ENCODE data around the gene STX7. TPM values are rescaled to one million over a fixed set of nuclear protein-coding genes. Genes with fewer than 3 reads are reported as not detected.

Gene STX7
- total RNA-seq, 4 donors from 2014 or later: 30.1 to 48.2 (median 33.3) TPM

DNA sequence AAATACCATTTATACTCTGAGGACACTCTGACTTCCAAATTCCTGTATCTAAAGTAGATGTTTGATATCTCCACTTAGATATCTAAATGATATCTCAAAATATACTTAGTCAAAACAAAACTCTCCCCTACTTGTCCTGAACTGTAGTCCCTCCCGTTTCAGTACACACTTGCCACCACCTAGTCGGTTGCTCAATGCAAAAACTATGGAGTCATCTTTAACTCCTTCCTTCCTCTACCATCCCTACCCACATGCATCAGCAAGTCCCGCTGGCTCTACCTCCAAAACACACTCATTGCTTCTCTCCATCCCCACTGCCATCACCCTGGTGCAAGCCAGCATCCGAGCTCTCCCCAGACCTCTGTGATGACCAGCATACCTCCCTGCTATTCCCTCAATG lies 13.2 kb downstream of the STX7 start:
- intact Hi-C loops (cut with DNase I; ENCODE audit: low total_unique reads): no loop called here
- TF ChIP-seq POLR2A (IDR thresholded peaks at IDR 0.05): no peak
- TF ChIP-seq, protein P1, sequence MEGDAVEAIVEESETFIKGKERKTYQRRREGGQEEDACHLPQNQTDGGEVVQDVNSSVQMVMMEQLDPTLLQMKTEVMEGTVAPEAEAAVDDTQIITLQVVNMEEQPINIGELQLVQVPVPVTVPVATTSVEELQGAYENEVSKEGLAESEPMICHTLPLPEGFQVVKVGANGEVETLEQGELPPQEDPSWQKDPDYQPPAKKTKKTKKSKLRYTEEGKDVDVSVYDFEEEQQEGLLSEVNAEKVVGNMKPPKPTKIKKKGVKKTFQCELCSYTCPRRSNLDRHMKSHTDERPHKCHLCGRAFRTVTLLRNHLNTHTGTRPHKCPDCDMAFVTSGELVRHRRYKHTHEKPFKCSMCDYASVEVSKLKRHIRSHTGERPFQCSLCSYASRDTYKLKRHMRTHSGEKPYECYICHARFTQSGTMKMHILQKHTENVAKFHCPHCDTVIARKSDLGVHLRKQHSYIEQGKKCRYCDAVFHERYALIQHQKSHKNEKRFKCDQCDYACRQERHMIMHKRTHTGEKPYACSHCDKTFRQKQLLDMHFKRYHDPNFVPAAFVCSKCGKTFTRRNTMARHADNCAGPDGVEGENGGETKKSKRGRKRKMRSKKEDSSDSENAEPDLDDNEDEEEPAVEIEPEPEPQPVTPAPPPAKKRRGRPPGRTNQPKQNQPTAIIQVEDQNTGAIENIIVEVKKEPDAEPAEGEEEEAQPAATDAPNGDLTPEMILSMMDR (IDR thresholded peaks at IDR 0.05): no peak
- WGBS, 2 donors: 48 to 54% methylated on average over 4 of the region's 4 CpGs
- no peak for DNase-seq (ENCODE audit: low spot score in 2 of 2)
- no peak overlapping the region for H3K4me3 ChIP-seq (ENCODE audit: low read depth, poor library complexity, severe bottlenecking)

DNA sequence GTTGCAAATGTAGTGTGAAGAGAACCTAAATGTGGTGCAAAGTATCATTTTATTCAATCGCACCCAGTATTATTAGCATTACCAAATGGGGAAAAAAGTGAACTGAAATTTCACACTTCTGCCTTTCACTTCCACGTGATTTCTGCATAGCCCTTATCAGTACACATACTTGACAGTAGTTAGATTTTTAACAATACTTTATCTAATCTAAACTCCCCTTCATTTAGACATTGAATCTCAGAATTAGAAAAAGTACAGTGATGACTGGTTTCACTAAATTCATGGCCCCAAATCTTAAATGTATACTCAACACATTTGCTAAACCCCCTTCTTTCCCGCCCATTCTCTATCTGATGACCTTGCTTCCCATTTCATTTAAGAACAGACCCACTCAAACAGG lies 14.3 kb downstream of the STX7 start:
- TF ChIP-seq, protein P1 (IDR thresholded peaks at IDR 0.05): no peak
- TF ChIP-seq POLR2A (IDR thresholded peaks at IDR 0.05): no peak
- intact Hi-C loops (cut with DNase I; ENCODE audit: low total_unique reads): no loop called here
- 84 to 86% methylated on average over 3 of the region's 3 CpGs for WGBS, 2 donors

DNA sequence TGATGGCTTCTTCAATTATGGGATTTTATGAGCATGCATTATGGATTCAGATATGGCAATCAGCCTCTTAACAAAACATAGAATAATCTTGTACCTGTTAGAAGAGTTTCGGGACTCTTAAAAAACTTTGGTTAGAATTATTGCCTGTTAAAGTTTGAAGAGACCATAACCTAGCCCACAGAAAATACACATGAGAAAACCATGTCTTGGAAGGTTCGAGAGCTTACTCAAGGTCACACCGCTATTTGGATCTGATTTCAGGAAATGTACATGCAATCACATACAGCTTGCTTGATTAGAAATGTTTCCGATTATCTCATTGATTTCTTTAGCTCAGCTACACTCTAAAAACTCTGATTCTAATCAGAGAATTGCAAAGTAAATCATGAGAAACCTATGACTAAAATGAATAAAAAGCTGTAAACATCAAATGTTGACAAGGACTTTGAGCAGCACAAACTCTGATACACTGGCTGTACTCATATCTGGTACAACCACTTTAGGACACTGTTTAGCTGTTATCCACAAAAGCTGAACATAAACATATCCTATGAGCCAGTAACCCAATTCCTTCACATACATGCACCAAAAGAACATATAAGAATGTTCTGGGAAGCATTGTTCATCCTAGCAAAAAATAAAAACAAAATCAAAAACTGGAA lies 16.3 kb downstream of the STX7 start:
- intact Hi-C loops (cut with DNase I; ENCODE audit: low total_unique reads): no loop called here
- no peak for TF ChIP-seq POLR2A (IDR thresholded peaks at IDR 0.05)
- TF ChIP-seq, protein P1 (IDR thresholded peaks at IDR 0.05): no peak

More for the DNA sequence above, 14.3 kb downstream of the STX7 start:
- DNase-seq (ENCODE audit: low spot score in 2 of 2): no peak
- no peak overlapping the region for H3K4me3 ChIP-seq (ENCODE audit: low read depth, poor library complexity, severe bottlenecking)

GRCh38 chr6:132495604-132496079 lies 17.3 kb downstream of the STX7 start:
- no peak for TF ChIP-seq POLR2A (IDR thresholded peaks at IDR 0.05)
- TF ChIP-seq, protein P1 (IDR thresholded peaks at IDR 0.05): no peak
- no peak overlapping the region for H3K4me3 ChIP-seq (ENCODE audit: low read depth, poor library complexity, severe bottlenecking)
- whole genome bisulfite sequencing, 2 donors: 42 to 65% methylated on average over 2 of the region's 2 CpGs
- intact Hi-C loops (cut with DNase I; ENCODE audit: low total_unique reads): no loop called here
- DNase-seq (ENCODE audit: low spot score in 2 of 2): no peak

More for the DNA sequence above, 16.3 kb downstream of the STX7 start:
- 44 to 71% methylated on average over 4 of the region's 4 CpGs for WGBS, 2 donors
- H3K4me3 ChIP-seq (ENCODE audit: low read depth, poor library complexity, severe bottlenecking): no peak overlapping the region
- DNase-seq (ENCODE audit: low spot score in 2 of 2): no peak

- H3K4me3 ChIP-seq (ENCODE audit: low read depth, poor library complexity, severe bottlenecking): no peak overlapping the region
- intact Hi-C loops (cut with DNase I; ENCODE audit: low total_unique reads): no loop called here
- no peak for DNase-seq (ENCODE audit: low spot score in 2 of 2)
- WGBS, 2 donors: 66 to 72% methylated on average over 2 of the region's 2 CpGs
- no peak for TF ChIP-seq POLR2A (IDR thresholded peaks at IDR 0.05)
- TF ChIP-seq, protein P1 (IDR thresholded peaks at IDR 0.05): no peak
Measured at GRCh38 chr6:132494954-132495353, 18.0 kb downstream of the STX7 start.

- H3K4me3 ChIP-seq (ENCODE audit: low read depth, poor library complexity, severe bottlenecking): no peak overlapping the region
- TF ChIP-seq, protein P1 (IDR thresholded peaks at IDR 0.05): no peak
- no peak for TF ChIP-seq POLR2A (IDR thresholded peaks at IDR 0.05)
- intact Hi-C loops (cut with DNase I; ENCODE audit: low total_unique reads): no loop called here
- DNase-seq (ENCODE audit: low spot score in 2 of 2): no peak
- 82 to 93% methylated on average over 1 of the region's 1 CpG for WGBS, 2 donors
Measured at GRCh38 chr6:132491881-132492280, 21.0 kb downstream of the STX7 start.
